Measurements from ENCODE around the gene FRMPD1. TPM values are rescaled to one million over a fixed set of nuclear protein-coding genes. Genes with fewer than 3 reads are reported as not detected.

FRMPD1 gene
- total and polyA plus RNA-seq, 2 of the 13 experiments (the other 11 are each of a cell fraction or from before 2014, with no cell fraction given), result not detected

GRCh38 chr9:37693260-37693659 is 42.5 kb downstream of the FRMPD1 start:
- Histone ChIP-seq H3K9ac (ENCODE audit: insufficient read depth, low read depth, low read length) (no peak overlapping the region), H2AFZ (ENCODE audit: low read length) (no peak overlapping the region), H3K4me2 (ENCODE audit: low read depth, low read length) (no peak overlapping the region), H3K4me3 (replicated peaks in 1 of 3; ENCODE audit: insufficient read depth in 1 of 3, low read depth in 2 of 3, low read length in 3 of 3) (no peak overlapping the region), H3K36me3 (replicated peaks in 1 of 2; ENCODE audit: control insufficient read depth in 1 of 2, insufficient read depth in 2 of 2, low read length in 2 of 2) (no peaks in the 10 kb centered on the region), H3K79me2 (ENCODE audit: insufficient read depth, low read length) (no peaks in the 10 kb centered on the region), H3K27ac (ENCODE audit: extremely low read length, insufficient read depth, low read length) (no peak overlapping the region), H3K27me3 (ENCODE audit: control insufficient read depth in 1 of 2, insufficient read depth in 2 of 2, low read length in 2 of 2) (peaks cover 2 to 23% of the 10 kb centered on the region in 2 experiments; a peak in 2 of 5 replicates), H3K4me1 (ENCODE audit: insufficient read depth, low read length) (no peaks in the 10 kb centered on the region), H3K9me3 (ENCODE audit: low read length) (no peaks in the 10 kb centered on the region), H4K20me1 (ENCODE audit: insufficient read depth, low read length) (no peaks in the 10 kb centered on the region)
- CTCF ChIA-PET (ENCODE audit: low intra/inter-chr PET ratio, low total read pairs), result no interaction called here
- BruUV-seq (replicated peaks), result no TSS peak
- POLR2A ChIA-PET, result no interaction called here
- TF ChIP-seq ZNF574 (CRISPR knock-in tag; IDR thresholded peaks at IDR 0.05), result no peak
- TF ChIP-seq MTA1 (CRISPR knock-in tag; IDR thresholded peaks at IDR 0.05; ENCODE audit: borderline replicate concordance), result no peak
- 5% methylated on average over 4 of the region's 4 CpGs for WGBS (ENCODE audit: low lambda C conversion rate)
- FAIRE-seq (no peak), ATAC-seq (no peak), DNase-seq (ENCODE audit: low spot score) (no peak)
- in situ Hi-C loops (cut with HindIII; ENCODE audit: extremely low pct_ligation_motif_present, low pct_unique_long_range_greater_than_20kb) (no loop called here), intact Hi-C loops (cut with micrococcal nuclease; ENCODE audit: unreplicated experiment) (no loop called here)

GRCh38 chr9:37694355-37694754 is 43.6 kb downstream of the FRMPD1 start:
- in situ Hi-C loops (cut with HindIII; ENCODE audit: extremely low pct_ligation_motif_present, low pct_unique_long_range_greater_than_20kb), result no loop called here
- BruUV-seq (replicated peaks), result no TSS peak
- Histone ChIP-seq H2AFZ (ENCODE audit: low read length) (no peak overlapping the region), H3K9ac (ENCODE audit: insufficient read depth, low read depth, low read length) (no peak overlapping the region), H3K4me3 (replicated peaks in 1 of 3; ENCODE audit: insufficient read depth in 1 of 3, low read depth in 2 of 3, low read length in 3 of 3) (no peak overlapping the region), H3K79me2 (ENCODE audit: insufficient read depth, low read length) (no peaks in the 10 kb centered on the region), H3K9me3 (ENCODE audit: low read length) (no peaks in the 10 kb centered on the region), H3K4me1 (ENCODE audit: insufficient read depth, low read length) (no peaks in the 10 kb centered on the region), H3K27me3 (ENCODE audit: control insufficient read depth in 1 of 2, insufficient read depth in 2 of 2, low read length in 2 of 2) (peaks cover 2 to 23% of the 10 kb centered on the region in 2 experiments; a peak in 2 of 5 replicates), H3K4me2 (ENCODE audit: low read depth, low read length) (no peak overlapping the region), H4K20me1 (ENCODE audit: insufficient read depth, low read length) (no peaks in the 10 kb centered on the region), H3K36me3 (replicated peaks in 1 of 2; ENCODE audit: control insufficient read depth in 1 of 2, insufficient read depth in 2 of 2, low read length in 2 of 2) (no peaks in the 10 kb centered on the region), H3K27ac (ENCODE audit: extremely low read length, insufficient read depth, low read length) (no peak overlapping the region)
- ATAC-seq, result no peak
- ChIA-PET POLR2A (no interaction called here), CTCF (ENCODE audit: low intra/inter-chr PET ratio, low total read pairs) (no interaction called here)
- no peak for DNase-seq (ENCODE audit: low spot score)
- TF ChIP-seq NFATC3 (CRISPR knock-in tag; IDR thresholded peaks at IDR 0.05), result no peak
- TF ChIP-seq ZFP36 (IDR thresholded peaks at IDR 0.05; ENCODE audit: borderline replicate concordance, low read depth, low read length, partially characterized antibody), result no peak
- TF ChIP-seq NONO (IDR thresholded peaks at IDR 0.05), result no peak
- no peak for TF ChIP-seq NONO (CRISPR knock-in tag; conservative IDR thresholded peaks at IDR 0.05)
- no peak for TF ChIP-seq SUZ12 (IDR thresholded peaks at IDR 0.05; ENCODE audit: low read depth, low read length)
- TF ChIP-seq KAT2B (IDR thresholded peaks at IDR 0.05; ENCODE audit: borderline replicate concordance, low read depth, low read length), result no peak
- no peak for TF ChIP-seq ZXDC (CRISPR knock-in tag; IDR thresholded peaks at IDR 0.05)
- TF ChIP-seq CREBL2 (CRISPR knock-in tag; IDR thresholded peaks at IDR 0.05; ENCODE audit: borderline replicate concordance), result no peak
- FAIRE-seq, result no peak
- WGBS (ENCODE audit: low lambda C conversion rate), result 39% methylated on average over 5 of the region's 5 CpGs
- intact Hi-C loops (cut with micrococcal nuclease; ENCODE audit: unreplicated experiment), result no loop called here

Data from HepG2 (cell line).